HL-60 (cell line): Measurements from ENCODE around the gene HRH3.

Experiments
- DNase-seq, 2 experiments: peaks; one replicate each; pipeline ENCODE4 v3.0.0-alpha.2; 2010 to 2020; ENCODE audit warnings: low read depth in 1 of 2, low spot score in 1 of 2
- H3K27ac ChIP-seq: fragments of 250-450 bp; sonication (Bioruptor Pico); replicated peaks from 2 replicates; pipeline ENCODE4 v1.5.1; 2020; ENCODE audit warnings: mild to moderate bottlenecking, moderate library complexity
- H3K27me3 ChIP-seq: fragments of 250-450 bp; sonication (Bioruptor Pico); 2 replicates; pipeline ENCODE4 v1.5.1; 2021; ENCODE audit warnings: mild to moderate bottlenecking, moderate library complexity; ENCODE audit not compliant: insufficient read depth, poor library complexity, severe bottlenecking
- H3K4me3 ChIP-seq: replicated peaks from 2 replicates; pipeline ENCODE4 v1.5.1; 2011; ENCODE audit warnings: mild to moderate bottlenecking, control low read depth, low read length; ENCODE audit not compliant: insufficient read depth
- CTCF ChIP-seq: IDR thresholded peaks from one replicate; pipeline ENCODE4 v1.5.1; 2011; ENCODE audit warnings: low read length, control low read depth, inconsistent platforms; ENCODE audit not compliant: insufficient read depth
- GABPA ChIP-seq: IDR thresholded peaks from 2 replicates; pipeline ENCODE4 v1.6.1; 2012; ENCODE audit warnings: low read depth
- POLR2AphosphoS5 ChIP-seq: IDR thresholded peaks from 2 replicates; pipeline ENCODE4 v1.6.1; 2012; ENCODE audit warnings: low read depth
- REST ChIP-seq: IDR thresholded peaks from 2 replicates; pipeline ENCODE4 v1.6.1; 2012; ENCODE audit warnings: low read depth; ENCODE audit not compliant: insufficient replicate concordance
- SPI1 ChIP-seq: IDR thresholded peaks from 2 replicates; pipeline ENCODE4 v1.6.1; 2012; ENCODE audit warnings: low read depth, mild to moderate bottlenecking, borderline replicate concordance

Gene HRH3

GRCh38 chr20:62178316-62179161 lies 41.5 kb downstream of the HRH3 start:
- Histone ChIP-seq H3K27me3 (no peaks in the 10 kb centered on the region), H3K27ac (no peak overlapping the region)
- TF ChIP-seq SPI1 (no peak), GABPA (no peak), CTCF (no peak)

GRCh38 chr20:62177307-62177706 lies 42.8 kb downstream of the HRH3 start:
- Histone ChIP-seq H3K27ac (no peak overlapping the region), H3K4me3 (no peak overlapping the region), H3K27me3 (no peaks in the 10 kb centered on the region)
- no peak for DNase-seq
- TF ChIP-seq REST: no peak
- TF ChIP-seq POLR2AphosphoS5: no peak

More at GRCh38 chr20:62178316-62179161, 41.5 kb downstream of the HRH3 start:
- no peak for DNase-seq
- H3K4me3 ChIP-seq: no peak overlapping the region

- H3K27ac ChIP-seq: no peak overlapping the region
- TF ChIP-seq CTCF: no peak
- TF ChIP-seq REST: no peak
- TF ChIP-seq GABPA: no peak
- no peak for TF ChIP-seq POLR2AphosphoS5
- no peak for TF ChIP-seq SPI1
- DNase-seq: no peak
- H3K4me3 ChIP-seq: no peak overlapping the region
- H3K27me3 ChIP-seq: no peaks in the 10 kb centered on the region
Measured at GRCh38 chr20:62176866-62177265, 43.2 kb downstream of the HRH3 start.

- no peak overlapping the region for H3K4me3 ChIP-seq
- DNase-seq: no peak
- H3K27me3 ChIP-seq: no peaks in the 10 kb centered on the region
- no peak for TF ChIP-seq REST
- TF ChIP-seq CTCF: no peak
- no peak for TF ChIP-seq SPI1
- TF ChIP-seq POLR2AphosphoS5: no peak
- no peak for TF ChIP-seq GABPA
- no peak overlapping the region for H3K27ac ChIP-seq
Measured at GRCh38 chr20:62175711-62176110, 44.4 kb downstream of the HRH3 start.
